Ovary (tissue), 9 donors: ENCODE data around the gene CDO1. TPM values are rescaled to one million over a fixed set of nuclear protein-coding genes. Genes with fewer than 3 reads are reported as not detected.

Source experiments
- DNase-seq, 5 donors: peaks; one replicate each; pipeline ENCODE4 v3.0.0-alpha.2; 2019 to 2020
- H3K27ac ChIP-seq, 2 donors: fragments of 200-600 bp; one replicate each; pipeline versions ENCODE4 v1.5.1 to v1.8.0; 2019 to 2022
- H3K27me3 ChIP-seq: fragments of 200-600 bp; one replicate; pipeline ENCODE4 v1.8.0; 2022
- H3K36me3 ChIP-seq: fragments of 200-600 bp; sonication (generic); one replicate; pipeline ENCODE4 v1.5.1; 2019
- H3K4me1 ChIP-seq: one replicate; pipeline ENCODE4 v1.8.1; 2013; ENCODE audit warnings: mild to moderate bottlenecking, moderate library complexity; ENCODE audit not compliant: insufficient read depth
- H3K4me3 ChIP-seq: fragments of 200-600 bp; sonication (generic); one replicate; pipeline ENCODE4 v1.5.1; 2017
- H3K9me3 ChIP-seq, 2 donors: fragments of 200-600 bp in 1 of 2; sonication (generic) in 1 of 2; one replicate each; pipeline versions ENCODE4 v1.5.1 to v1.8.1; 2013 to 2019; ENCODE audit warnings: mild to moderate bottlenecking in 1 of 2, moderate library complexity in 1 of 2
- EP300 ChIP-seq: sonication (generic); formaldehyde crosslinking; IDR thresholded peaks from one replicate; pipeline ENCODE4 v1.6.1; 2017; ENCODE audit warnings: antibody characterized with exemption
- POLR2A ChIP-seq: fragments of 450-650 bp; IDR thresholded peaks from one replicate; pipeline ENCODE4 v1.6.1; 2017; ENCODE audit warnings: antibody characterized with exemption, mild to moderate bottlenecking, moderate library complexity
- WGBS, 3 donors: extraction: QIAGEN DNeasy Blood & Tissue Kit in 1 of 3; methylation state at CpG; one replicate each; pipeline versions ENCODE4 v1.1.5 to v1.1.7; 2013 to 2017; 5-methylcytosine and 5-hydroxymethylcytosine counted together
- intact Hi-C, 4 donors: fragments of 100-400 bp; cut with DNase I; formaldehyde crosslinking; loops; one replicate each; pipeline versions ENCODE4 v1.11.0 to v1.15.1; 2022 to 2023
- polyA plus RNA-seq, 2 donors: library from polyadenylated mRNA; stranded (reverse); fragments of 200-250 nt in 1 of 2; fragments of 350-450 nt in 1 of 2; fragmentation: Illumina TruSeq in 1 of 2; extraction: RNeasy Lipid Tissue Mini Kit (QIAGEN cat#74804) in 1 of 2; gene quantifications; one replicate each; pipeline ENCODE4 v1.2.3, GENCODE V29; 2013 to 2014
- total RNA-seq, 7 donors: library from RNA; depleted of rRNA in 2 of 7; stranded (reverse); fragments of >200 nt in 2 of 7; fragmentation: NEBNext Ultra II Directional in 3 of 7; extraction: Animal tissue kit (Norgen Biotek cat#: 25700) in 3 of 7; gene quantifications; one replicate each; pipeline versions ENCODE4 v1.1.0 to v1.2.4, GENCODE V29; 2016 to 2023
- TF ChIP-seq, protein P1 (sequence below), 3 donors: fragments of 450-650 bp in 2 of 3; fragments of 200-600 bp in 1 of 3; IDR thresholded peaks; one replicate each; pipeline versions ENCODE4 v1.5.1 to v1.8.0; 2016 to 2022; ENCODE audit warnings: antibody characterized with exemption in 3 of 3, mild to moderate bottlenecking in 1 of 3
- donor health status: DM: no; HTN: no; CAD: no; lungs with moderate emphysema.
- donor health status: DM: no; HTN: no; CAD: no.
- donor health status: Bipolar disorder and iron deficiency.
- donor health status: DM: yes; HTN: yes; CAD: no.
- donor health status: DM: no; HTN: no; CAD: no.
- donor health status: DM: yes; HTN: yes; CAD: no.

CDO1 gene
- total and polyA plus RNA-seq, 9 donors: 9.2 to 36.7 (median 16.6) TPM

DNA sequence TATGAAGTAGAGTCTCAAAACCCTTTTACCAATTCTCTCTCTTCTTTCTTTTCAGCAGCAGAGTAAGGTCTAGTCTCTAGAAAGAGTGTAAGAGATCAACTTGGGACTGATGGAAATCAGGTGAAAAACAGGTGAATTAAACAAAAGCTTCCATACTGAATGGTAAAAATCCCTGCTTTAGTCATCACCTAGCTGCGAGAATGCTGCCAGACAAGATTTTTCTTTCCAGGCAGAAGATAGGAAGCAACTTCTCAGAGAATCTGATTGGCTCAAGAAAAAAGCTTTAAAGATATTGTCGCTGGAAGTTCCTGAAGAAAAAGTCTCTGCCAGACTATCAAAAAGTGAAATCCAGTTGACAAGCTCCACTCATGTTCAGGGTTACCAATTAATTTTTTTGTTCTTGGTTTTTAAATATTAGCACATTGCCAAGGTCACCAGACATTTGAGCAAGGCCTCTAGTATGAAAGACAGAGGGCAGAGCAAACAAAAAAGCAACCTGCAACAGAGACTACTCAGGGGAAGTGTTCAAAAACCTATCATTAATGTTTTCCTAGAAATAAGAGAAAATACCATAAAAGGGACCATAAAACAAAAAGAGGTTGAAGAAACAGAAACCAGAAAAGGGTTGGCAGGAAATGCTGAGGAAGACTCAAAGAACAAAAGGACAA is 9.3 kb downstream of the CDO1 start:
- no peaks in the 10 kb centered on the region for H3K27me3 ChIP-seq
- no peak overlapping the region for H3K27ac ChIP-seq
- TF ChIP-seq POLR2A (no peak), EP300 (no peak)
- TF ChIP-seq, protein P1, sequence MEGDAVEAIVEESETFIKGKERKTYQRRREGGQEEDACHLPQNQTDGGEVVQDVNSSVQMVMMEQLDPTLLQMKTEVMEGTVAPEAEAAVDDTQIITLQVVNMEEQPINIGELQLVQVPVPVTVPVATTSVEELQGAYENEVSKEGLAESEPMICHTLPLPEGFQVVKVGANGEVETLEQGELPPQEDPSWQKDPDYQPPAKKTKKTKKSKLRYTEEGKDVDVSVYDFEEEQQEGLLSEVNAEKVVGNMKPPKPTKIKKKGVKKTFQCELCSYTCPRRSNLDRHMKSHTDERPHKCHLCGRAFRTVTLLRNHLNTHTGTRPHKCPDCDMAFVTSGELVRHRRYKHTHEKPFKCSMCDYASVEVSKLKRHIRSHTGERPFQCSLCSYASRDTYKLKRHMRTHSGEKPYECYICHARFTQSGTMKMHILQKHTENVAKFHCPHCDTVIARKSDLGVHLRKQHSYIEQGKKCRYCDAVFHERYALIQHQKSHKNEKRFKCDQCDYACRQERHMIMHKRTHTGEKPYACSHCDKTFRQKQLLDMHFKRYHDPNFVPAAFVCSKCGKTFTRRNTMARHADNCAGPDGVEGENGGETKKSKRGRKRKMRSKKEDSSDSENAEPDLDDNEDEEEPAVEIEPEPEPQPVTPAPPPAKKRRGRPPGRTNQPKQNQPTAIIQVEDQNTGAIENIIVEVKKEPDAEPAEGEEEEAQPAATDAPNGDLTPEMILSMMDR (IDR thresholded peaks at IDR 0.05): no peak
- no peaks in the 10 kb centered on the region for H3K9me3 ChIP-seq
- no peak overlapping the region for H3K4me3 ChIP-seq
- H3K4me1 ChIP-seq: no peaks in the 10 kb centered on the region
- no peaks in the 10 kb centered on the region for H3K36me3 ChIP-seq
- no peak for DNase-seq
- 80 to 84% (median 81%) methylated on average over 2 of the region's 2 CpGs for WGBS, 3 donors
- intact Hi-C loops: no loop called here

- WGBS, 3 donors: 63 to 88% (median 80%) methylated on average over 1 of the region's 1 CpG
- no peak overlapping the region for H3K27ac ChIP-seq
Observed at GRCh38 chr5:115801984-115802383, 14.5 kb downstream of the CDO1 start.

GRCh38 chr5:115801152-115801551 is 15.3 kb downstream of the CDO1 start:
- no peak overlapping the region for H3K4me3 ChIP-seq
- no peaks in the 10 kb centered on the region for H3K9me3 ChIP-seq
- 96 to 99% (median 99%) methylated on average over 2 of the region's 2 CpGs for WGBS, 3 donors
- no peak for TF ChIP-seq POLR2A
- TF ChIP-seq, protein P1 (IDR thresholded peaks at IDR 0.05): no peak
- no peak for TF ChIP-seq EP300
- no peaks in the 10 kb centered on the region for H3K36me3 ChIP-seq
- no peaks in the 10 kb centered on the region for H3K4me1 ChIP-seq
- no peaks in the 10 kb centered on the region for H3K27me3 ChIP-seq
- no peak overlapping the region for H3K27ac ChIP-seq
- intact Hi-C loops: no loop called here
- DNase-seq: no peak

More at GRCh38 chr5:115801984-115802383, 14.5 kb downstream of the CDO1 start:
- intact Hi-C loops: no loop called here
- TF ChIP-seq POLR2A (no peak), EP300 (no peak)
- TF ChIP-seq, protein P1 (IDR thresholded peaks at IDR 0.05): no peak
- Histone ChIP-seq H3K9me3 (no peaks in the 10 kb centered on the region), H3K4me1 (no peaks in the 10 kb centered on the region), H3K27me3 (no peaks in the 10 kb centered on the region), H3K4me3 (no peak overlapping the region), H3K36me3 (no peaks in the 10 kb centered on the region)
- DNase-seq: no peak

DNA sequence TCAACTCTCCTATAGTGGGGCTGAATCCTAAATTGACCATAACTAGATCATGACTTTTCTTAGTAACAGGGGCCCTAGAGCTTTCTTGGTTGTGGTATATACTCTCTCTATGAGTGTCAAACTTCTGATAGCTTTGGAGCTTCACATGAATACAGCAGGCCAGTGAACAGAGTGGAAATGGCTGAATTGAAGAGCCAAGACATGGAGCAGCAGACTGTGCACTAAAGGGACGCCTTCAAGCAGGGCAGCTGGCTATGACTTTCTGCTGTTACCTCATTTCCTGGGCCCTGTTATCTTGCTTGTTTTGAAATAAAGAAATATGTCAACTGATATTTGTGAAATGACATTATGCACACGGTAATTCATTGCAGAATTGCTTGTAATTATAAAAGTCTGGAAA is 16.4 kb downstream of the CDO1 start:
- no peak overlapping the region for H3K4me3 ChIP-seq
- WGBS, 3 donors: 75 to 90% (median 89%) methylated on average over 2 of the region's 2 CpGs
- no peaks in the 10 kb centered on the region for H3K27me3 ChIP-seq
- TF ChIP-seq EP300 (no peak), POLR2A (no peak)
- TF ChIP-seq, protein P1 (IDR thresholded peaks at IDR 0.05): no peak
- no peaks in the 10 kb centered on the region for H3K4me1 ChIP-seq
- DNase-seq: no peak
- H3K36me3 ChIP-seq: no peaks in the 10 kb centered on the region
- H3K9me3 ChIP-seq: no peaks in the 10 kb centered on the region
- no peak overlapping the region for H3K27ac ChIP-seq
- intact Hi-C loops: no loop called here
